Gastrocnemius medialis (tissue), 4 donors: ENCODE data around the gene LRRC27. TPM values are rescaled to one million over a fixed set of nuclear protein-coding genes. Genes with fewer than 3 reads are reported as not detected.
"Not testable (repeated sequence)": the region's sequence is repeated elsewhere in the genome, so short reads cannot be mapped to it uniquely, and the experiment has no call there.

ENCODE experiments used
- ATAC-seq, 2 donors: fragments of 150-250 bp; one replicate each; pipeline ENCODE4 v1.9.1; 2016
- DNase-seq, 2 donors: peaks; one replicate each; pipeline ENCODE4 v3.0.0-alpha.2; 2019
- H3K27ac ChIP-seq, 4 donors: fragments of 200-600 bp; sonication (generic); 1 replicate in 1 of 4; 2 replicates in 3 of 4; pipeline ENCODE4 v1.5.1; 2016 to 2018; ENCODE audit warnings: mild to moderate bottlenecking in 2 of 4, moderate library complexity in 1 of 4
- H3K27me3 ChIP-seq, 3 donors: fragments of 200-600 bp; sonication (generic) in 2 of 3; 1 replicate in 1 of 3; 2 replicates in 2 of 3; pipeline versions ENCODE4 v1.5.1 to v1.6.0; 2016 to 2019; ENCODE audit warnings: mild to moderate bottlenecking in 1 of 3, moderate library complexity in 1 of 3
- H3K36me3 ChIP-seq, 2 donors: fragments of 200-600 bp; sonication (generic) in 1 of 2; one replicate each; pipeline ENCODE4 v1.5.1; 2017 to 2018
- H3K4me1 ChIP-seq, 2 donors: fragments of 200-600 bp; sonication (generic) in 1 of 2; one replicate each; pipeline ENCODE4 v1.5.1; 2016 to 2017; ENCODE audit warnings: mild to moderate bottlenecking in 2 of 2
- H3K4me3 ChIP-seq, 4 donors: fragments of 200-600 bp; sonication (generic) in 3 of 4; 1 replicate in 1 of 4; 2 replicates in 3 of 4; pipeline ENCODE4 v1.5.1; 2016 to 2019; ENCODE audit warnings: mild to moderate bottlenecking in 2 of 4
- H3K9me3 ChIP-seq, 3 donors: fragments of 200-600 bp; sonication (generic) in 2 of 3; 1 replicate in 1 of 3; 2 replicates in 2 of 3; pipeline ENCODE4 v1.5.1; 2016 to 2019
- POLR2A ChIP-seq, 2 donors: fragments of 450-650 bp; IDR thresholded peaks; one replicate each; pipeline ENCODE4 v1.6.1; 2017; ENCODE audit warnings: antibody characterized with exemption in 2 of 2, mild to moderate bottlenecking in 2 of 2, moderate library complexity in 2 of 2
- in situ Hi-C, 4 donors: fragments of 200-750 bp; cut with MboI; loops; one replicate each; pipeline versions ENCODE4 v1.15.0 to v1.8.0; 2017; ENCODE audit warnings: low sequenced_read_pairs in 4 of 4
- intact Hi-C: fragments of 100-400 bp; cut with DNase I; formaldehyde crosslinking; loops from one replicate; pipeline ENCODE4 v1.15.1; 2023; ENCODE audit warnings: low total_unique reads
- total RNA-seq, 4 donors: library from RNA; depleted of rRNA; stranded (reverse); fragments of >200 nt; gene quantifications; one replicate each; pipeline versions ENCODE4 v1.1.0 to v1.2.3, GENCODE V29; 2016
- TF ChIP-seq, protein P1 (sequence below), 5 experiments: fragments of 450-650 bp in 3 of 5; fragments of 200-600 bp in 2 of 5; sonication (generic) in 2 of 5; IDR thresholded peaks in 4 of 5; conservative IDR thresholded peaks in 1 of 5; 1 replicate in 4 of 5; 2 replicates in 1 of 5; pipeline ENCODE4 v1.5.1; 2016 to 2019; ENCODE audit warnings: antibody characterized with exemption in 5 of 5, mild to moderate bottlenecking in 3 of 5, moderate library complexity in 3 of 5

Gene LRRC27
- total RNA-seq, 4 donors from 2014 or later, result 1.0 to 7.0 (median 4.1) TPM

DNA sequence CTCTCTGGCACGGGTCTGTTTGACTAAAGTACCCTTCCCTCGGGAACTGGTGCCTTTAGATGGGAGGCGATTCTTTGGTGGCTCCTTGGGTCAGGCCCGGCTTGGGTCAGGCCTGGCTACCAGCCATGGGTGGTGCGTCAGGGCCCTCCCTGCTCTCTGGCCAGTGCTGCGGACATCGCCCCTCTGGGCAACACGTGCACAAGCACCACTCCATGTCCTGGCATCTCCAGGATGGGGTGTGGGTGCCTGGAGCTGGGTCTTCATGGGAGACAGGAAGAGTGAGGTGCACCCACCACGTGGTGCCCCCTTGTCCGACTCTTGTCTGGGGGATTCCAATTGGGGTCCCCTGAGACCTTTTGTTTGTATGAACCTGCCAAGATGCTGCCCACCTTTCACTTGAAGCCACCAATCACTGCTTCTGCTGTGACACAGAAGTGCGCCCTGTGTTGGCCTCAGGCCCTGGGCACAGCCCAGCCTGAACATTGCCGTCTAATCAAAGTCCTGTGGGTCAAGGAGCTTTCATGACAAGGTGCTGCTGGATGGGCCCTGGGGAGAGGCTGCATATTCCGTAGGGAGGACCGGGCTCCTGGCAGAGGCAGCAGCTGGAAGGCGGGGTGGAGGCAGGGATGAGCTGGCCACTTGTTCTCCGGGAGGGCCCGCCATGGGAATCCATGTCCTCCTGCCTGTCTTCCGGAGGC is 53.9 kb downstream of the LRRC27 start:
- in situ Hi-C loops (loop anchor here (5.0 to 25.0 kb wide), 3 partner anchors 66 to 251 kb away; partner anchors contain the start of gene INPP5A (in 1 of the 4)), intact Hi-C loops (no loop called here)
- H3K9me3 ChIP-seq, result no peaks in the 10 kb centered on the region
- no peaks in the 10 kb centered on the region for H3K36me3 ChIP-seq
- no peak overlapping the region for H3K4me3 ChIP-seq
- H3K27me3 ChIP-seq, result no peaks in the 10 kb centered on the region
- H3K4me1 ChIP-seq, result peaks cover 0 to 10% of the 10 kb centered on the region in 2 donors
- DNase-seq, result peak in 1 of 2 donors; percentile 13
- ATAC-seq, result no peak
- no peak overlapping the region for H3K27ac ChIP-seq
- no peak for TF ChIP-seq POLR2A (IDR thresholded peaks at IDR 0.05)
- TF ChIP-seq, protein P1, sequence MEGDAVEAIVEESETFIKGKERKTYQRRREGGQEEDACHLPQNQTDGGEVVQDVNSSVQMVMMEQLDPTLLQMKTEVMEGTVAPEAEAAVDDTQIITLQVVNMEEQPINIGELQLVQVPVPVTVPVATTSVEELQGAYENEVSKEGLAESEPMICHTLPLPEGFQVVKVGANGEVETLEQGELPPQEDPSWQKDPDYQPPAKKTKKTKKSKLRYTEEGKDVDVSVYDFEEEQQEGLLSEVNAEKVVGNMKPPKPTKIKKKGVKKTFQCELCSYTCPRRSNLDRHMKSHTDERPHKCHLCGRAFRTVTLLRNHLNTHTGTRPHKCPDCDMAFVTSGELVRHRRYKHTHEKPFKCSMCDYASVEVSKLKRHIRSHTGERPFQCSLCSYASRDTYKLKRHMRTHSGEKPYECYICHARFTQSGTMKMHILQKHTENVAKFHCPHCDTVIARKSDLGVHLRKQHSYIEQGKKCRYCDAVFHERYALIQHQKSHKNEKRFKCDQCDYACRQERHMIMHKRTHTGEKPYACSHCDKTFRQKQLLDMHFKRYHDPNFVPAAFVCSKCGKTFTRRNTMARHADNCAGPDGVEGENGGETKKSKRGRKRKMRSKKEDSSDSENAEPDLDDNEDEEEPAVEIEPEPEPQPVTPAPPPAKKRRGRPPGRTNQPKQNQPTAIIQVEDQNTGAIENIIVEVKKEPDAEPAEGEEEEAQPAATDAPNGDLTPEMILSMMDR (IDR thresholded peaks at IDR 0.05 in 4 of 5, conservative IDR thresholded peaks at IDR 0.05 in 1 of 5), result no peak

GRCh38 chr10:132386419-132386831 is 54.4 kb downstream of the LRRC27 start:
- peaks cover 0 to 10% of the 10 kb centered on the region in 2 donors for H3K4me1 ChIP-seq
- intact Hi-C loops (no loop called here), in situ Hi-C loops (loop anchor here (5.0 to 25.0 kb wide), 3 partner anchors 66 to 251 kb away; partner anchors contain the start of gene INPP5A (in 1 of the 4))
- H3K36me3 ChIP-seq, result no peaks in the 10 kb centered on the region
- TF ChIP-seq, protein P1 (IDR thresholded peaks at IDR 0.05 in 4 of 5, conservative IDR thresholded peaks at IDR 0.05 in 1 of 5), result no peak
- TF ChIP-seq POLR2A (IDR thresholded peaks at IDR 0.05), result no peak
- H3K9me3 ChIP-seq, result no peaks in the 10 kb centered on the region
- no peak overlapping the region for H3K27ac ChIP-seq
- DNase-seq (no peak), ATAC-seq (no peak)
- no peaks in the 10 kb centered on the region for H3K27me3 ChIP-seq
- H3K4me3 ChIP-seq, result no peak overlapping the region

DNA sequence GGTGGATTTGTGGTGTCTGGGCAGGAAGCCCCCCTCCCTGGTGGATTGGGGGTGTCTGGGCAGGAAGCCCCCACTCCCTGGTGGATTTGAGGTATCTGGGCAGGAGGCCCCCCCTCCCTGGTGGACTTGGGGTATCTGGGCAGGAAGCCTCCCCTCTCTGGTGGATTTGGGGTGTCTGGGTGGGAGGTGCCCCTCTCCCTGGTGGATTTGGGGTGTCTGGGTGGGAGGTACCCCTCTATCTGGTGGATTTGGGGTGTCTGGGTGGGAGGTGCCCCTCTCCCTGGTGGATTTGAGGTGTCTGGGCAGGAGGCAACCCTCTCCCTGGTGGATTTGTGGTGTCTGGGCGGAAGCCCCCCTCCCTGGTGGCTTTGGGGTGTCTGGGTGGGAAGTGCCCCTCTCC is 54.9 kb downstream of the LRRC27 start:
- H3K27ac ChIP-seq, H3K36me3 ChIP-seq, H3K9me3 ChIP-seq, intact Hi-C loops, H3K4me3 ChIP-seq, ATAC-seq, H3K27me3 ChIP-seq: not testable (repeated sequence)
- DNase-seq, result peak in 1 of 2 donors; percentile 8
- in situ Hi-C loops, result loop anchor here (5.0 to 25.0 kb wide), 3 partner anchors 65 to 250 kb away; partner anchors contain the start of gene INPP5A (in 1 of the 4)
- peaks cover 0 to 10% of the 10 kb centered on the region in 2 donors for H3K4me1 ChIP-seq

GRCh38 chr10:132387764-132388210 is 55.8 kb downstream of the LRRC27 start:
- peaks cover 0 to 10% of the 10 kb centered on the region in 2 donors for H3K4me1 ChIP-seq
- no peaks in the 10 kb centered on the region for H3K27me3 ChIP-seq
- in situ Hi-C loops, result loop anchor here (5.0 to 25.0 kb wide), 3 partner anchors 65 to 250 kb away; partner anchors contain the start of gene INPP5A (in 1 of the 4)
- DNase-seq (peak in 1 of 2 donors; percentile 48), ATAC-seq (peak in 1 of 2 donors; percentile 45)
- intact Hi-C loops, result loop anchor here (1.0 kb wide), 1 partner anchor 66 kb away; no protein-coding TSS in a partner anchor
- no peaks in the 10 kb centered on the region for H3K36me3 ChIP-seq
- no peak overlapping the region for H3K4me3 ChIP-seq
- TF ChIP-seq POLR2A (IDR thresholded peaks at IDR 0.05), result no peak
- TF ChIP-seq, protein P1 (IDR thresholded peaks at IDR 0.05 in 4 of 5, conservative IDR thresholded peaks at IDR 0.05 in 1 of 5), result peak; percentile 48 to 81 (median 74)
- H3K9me3 ChIP-seq, result no peaks in the 10 kb centered on the region
- peak overlapping the region in 2 of 4 donors; percentile 26 to 57 for H3K27ac ChIP-seq

- ATAC-seq, result peak; percentile 16 to 43
- TF ChIP-seq, protein P1 (IDR thresholded peaks at IDR 0.05 in 4 of 5, conservative IDR thresholded peaks at IDR 0.05 in 1 of 5), result no peak
- TF ChIP-seq POLR2A (IDR thresholded peaks at IDR 0.05), result no peak
- Histone ChIP-seq H3K36me3 (no peaks in the 10 kb centered on the region), H3K4me1 (peaks cover 0 to 10% of the 10 kb centered on the region in 2 donors), H3K27me3 (no peaks in the 10 kb centered on the region), H3K27ac (no peak overlapping the region), H3K4me3 (peak overlapping the region in 2 of 4 donors; percentile 22 to 41), H3K9me3 (no peaks in the 10 kb centered on the region)
- peak in 1 of 2 donors; percentile 41 for DNase-seq
- in situ Hi-C loops (loop anchor here (5.0 to 25.0 kb wide), 3 partner anchors 63 to 248 kb away; partner anchors contain the start of gene INPP5A (in 1 of the 4)), intact Hi-C loops (loop anchor here (1.0 kb wide), 1 partner anchor 64 kb away; no protein-coding TSS in a partner anchor)
Observed at GRCh38 chr10:132388891-132389432, 57.0 kb downstream of the LRRC27 start.
